Activated CD8-positive, alpha-beta memory T cell treated with anti-CD3 and anti-CD28 coated beads for 36 hours (primary cell): Measurements from ENCODE around the gene TRAF5. TPM values are rescaled to one million over a fixed set of nuclear protein-coding genes. Genes with fewer than 3 reads are reported as not detected.
"Not testable (repeated sequence)": the region's sequence is repeated elsewhere in the genome, so short reads cannot be mapped to it uniquely, and the experiment has no call there.

ENCODE experiments used
- CTCF ChIA-PET: fragments of 350-600 bp; sonication (Branson Sonifier 250); formaldehyde crosslinking; loops from one replicate; lab custom pipeline; 2021; ENCODE audit warnings: antibody characterized with exemption; lab: Charles Lee
- POLR2A ChIA-PET: fragments of 350-600 bp; sonication (Branson Sonifier 250); formaldehyde crosslinking; loops from one replicate; lab custom pipeline; 2021; ENCODE audit warnings: antibody characterized with exemption; lab: Charles Lee
- total RNA-seq, 2 experiments: library from RNA; stranded (reverse); gene quantifications; one replicate each; pipeline ENCODE4 v1.2.3, GENCODE V29; 2021

The TRAF5 gene
- total RNA-seq, 2 experiments from 2014 or later: 37.6 to 39.1 TPM

GRCh38 chr1:211386921-211387320 is 60.3 kb downstream of the TRAF5 start:
- CTCF ChIA-PET: no interaction called here
- POLR2A ChIA-PET: no interaction called here

DNA sequence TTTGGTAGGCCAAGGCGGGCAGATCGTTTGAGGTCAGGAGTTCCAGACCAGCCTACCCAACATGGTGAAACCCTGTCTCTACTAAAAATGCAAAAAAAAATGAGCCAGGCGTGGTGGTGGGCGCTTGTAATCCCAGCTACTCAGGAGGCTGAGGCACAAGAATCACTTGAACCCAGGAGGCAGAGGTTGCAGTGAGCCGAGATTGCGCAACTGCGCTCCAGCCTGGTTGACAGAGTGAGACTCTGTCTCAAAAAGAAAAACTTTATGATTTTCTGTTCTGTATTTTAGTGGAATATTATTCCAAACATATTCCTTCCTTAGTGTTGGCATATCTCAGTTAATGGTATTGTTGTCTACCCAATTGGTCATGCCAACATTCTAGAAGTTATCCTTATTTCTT is 64.2 kb downstream of the TRAF5 start:
- POLR2A ChIA-PET, CTCF ChIA-PET: not testable (repeated sequence)

GRCh38 chr1:211393203-211393602 is 66.6 kb downstream of the TRAF5 start:
- ChIA-PET CTCF (no interaction called here), POLR2A (no interaction called here)

DNA sequence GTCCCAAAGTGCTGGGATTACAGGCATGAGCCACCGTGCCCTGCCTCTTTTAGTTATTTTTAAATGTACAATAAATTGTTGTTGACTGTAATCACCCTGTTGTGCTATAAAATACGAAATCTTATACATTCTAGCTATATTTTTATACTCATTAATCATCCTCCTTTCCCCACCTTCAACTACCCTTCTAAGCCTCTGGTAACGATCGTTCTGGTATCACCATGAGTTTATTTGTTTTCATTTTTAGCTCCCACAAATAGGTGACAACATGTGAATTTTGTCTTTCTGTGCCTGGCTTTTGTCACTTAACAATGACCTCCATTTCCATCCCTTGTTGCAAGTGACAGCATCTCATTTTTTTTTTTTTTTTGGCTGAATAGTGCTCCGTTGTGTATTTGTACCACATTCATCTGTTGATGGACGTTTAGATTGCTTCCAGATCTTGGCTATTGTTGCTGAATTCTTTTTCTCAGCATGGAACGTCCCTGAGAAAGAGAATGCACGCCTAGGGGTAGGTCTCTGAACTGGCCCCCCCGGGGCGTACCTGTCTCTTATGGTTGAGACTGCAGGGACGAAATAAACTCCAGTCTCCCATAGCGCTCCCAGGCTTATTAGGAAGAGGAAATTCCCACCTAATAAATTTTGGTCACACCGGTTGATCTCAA is 71.8 kb downstream of the TRAF5 start:
- CTCF ChIA-PET, POLR2A ChIA-PET: not testable (repeated sequence)

DNA sequence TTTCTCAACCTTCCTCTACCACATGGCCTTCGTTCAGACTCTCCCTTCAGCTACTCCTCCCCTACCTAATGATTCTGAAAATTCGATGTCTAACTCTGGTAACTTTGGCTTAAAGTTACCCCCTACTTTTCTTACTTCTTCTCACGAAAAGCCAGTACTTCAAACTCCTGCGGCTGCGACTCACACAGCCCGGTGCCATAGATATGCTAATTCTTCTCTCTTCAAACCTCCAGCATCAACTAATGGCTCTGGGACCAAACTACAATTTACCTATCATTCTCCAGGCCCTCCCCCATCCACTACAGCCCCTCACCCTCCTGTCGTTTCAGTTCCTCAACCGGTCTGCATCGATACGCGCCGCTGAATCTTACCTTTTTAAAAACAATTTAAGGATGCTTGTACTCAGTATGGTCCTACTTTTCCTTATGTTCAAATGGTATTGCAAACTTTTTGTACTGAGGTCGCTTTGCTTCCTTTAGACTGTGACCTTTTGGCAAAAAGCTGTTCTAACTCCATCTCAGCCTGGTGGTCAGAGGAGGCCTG is 73.3 kb downstream of the TRAF5 start:
- CTCF ChIA-PET: interaction anchor here (0.8 kb wide), 1 partner anchor 174 kb away, joined by 3 read pairs; no protein-coding TSS in a partner anchor
- POLR2A ChIA-PET: not testable (repeated sequence)

- CTCF ChIA-PET, POLR2A ChIA-PET: not testable (repeated sequence)
These were observed 75.1 kb downstream of the TRAF5 start for GRCh38 chr1:211401751-211402150.

- CTCF ChIA-PET: not testable (repeated sequence)
These were observed 79.5 kb downstream of the TRAF5 start for GRCh38 chr1:211406086-211406485.

GRCh38 chr1:211407749-211408148 is 81.1 kb downstream of the TRAF5 start:
- CTCF ChIA-PET, POLR2A ChIA-PET: not testable (repeated sequence)

More at GRCh38 chr1:211406086-211406485, 79.5 kb downstream of the TRAF5 start:
- POLR2A ChIA-PET: not testable (repeated sequence)

GRCh38 chr1:211411639-211412038 is 85.0 kb downstream of the TRAF5 start:
- ChIA-PET POLR2A (no interaction called here), CTCF (no interaction called here)

DNA sequence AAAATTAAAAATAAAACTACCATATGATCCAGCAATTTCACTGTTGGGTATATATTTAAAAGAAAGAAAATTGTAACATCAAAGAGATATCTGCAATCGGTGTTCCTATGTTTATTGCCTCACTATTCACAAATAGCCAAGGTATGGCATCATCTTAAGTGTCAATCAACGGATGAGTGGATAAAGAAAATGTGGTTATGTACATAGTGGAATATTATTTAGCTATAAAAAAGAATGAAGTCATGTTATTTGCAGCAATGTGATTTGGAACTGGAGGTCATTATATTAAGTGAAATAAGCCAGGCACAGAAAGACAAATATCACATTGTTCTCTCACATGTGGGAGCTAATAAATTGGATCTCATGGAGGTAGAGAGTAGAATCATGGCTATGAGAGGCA is 89.1 kb downstream of the TRAF5 start:
- POLR2A ChIA-PET: interaction anchor here (0.8 kb wide), 1 partner anchor 89 kb away, joined by 4 read pairs; the partner anchor contains the start of gene TRAF5
- CTCF ChIA-PET: interaction anchor here (0.6 kb wide), 1 partner anchor 37 kb away, joined by 5 read pairs; no protein-coding TSS in a partner anchor

DNA sequence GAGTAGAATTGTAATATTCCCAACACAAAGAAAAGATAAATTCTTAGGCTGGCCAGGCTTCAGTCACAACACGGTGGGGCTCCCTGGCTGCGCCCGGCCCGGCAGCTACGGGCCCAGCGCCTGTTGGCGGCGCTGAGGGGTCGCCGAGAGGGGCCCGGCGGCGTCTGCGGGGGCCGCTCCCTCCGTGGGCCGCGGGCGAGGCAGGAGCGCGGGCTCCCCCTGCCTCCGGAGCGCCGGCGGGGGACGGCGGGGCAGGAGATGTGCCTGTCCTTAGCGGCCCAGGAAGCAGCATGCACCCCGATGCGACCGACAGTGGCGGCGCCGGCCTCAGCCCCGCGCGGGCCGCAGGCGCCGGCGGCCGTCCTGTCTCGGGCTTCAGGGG is 89.6 kb downstream of the TRAF5 start:
- POLR2A ChIA-PET: interaction anchor here (0.8 kb wide), 1 partner anchor 90 kb away, joined by 4 read pairs; the partner anchor contains the start of gene TRAF5
- CTCF ChIA-PET: not testable (repeated sequence)

DNA sequence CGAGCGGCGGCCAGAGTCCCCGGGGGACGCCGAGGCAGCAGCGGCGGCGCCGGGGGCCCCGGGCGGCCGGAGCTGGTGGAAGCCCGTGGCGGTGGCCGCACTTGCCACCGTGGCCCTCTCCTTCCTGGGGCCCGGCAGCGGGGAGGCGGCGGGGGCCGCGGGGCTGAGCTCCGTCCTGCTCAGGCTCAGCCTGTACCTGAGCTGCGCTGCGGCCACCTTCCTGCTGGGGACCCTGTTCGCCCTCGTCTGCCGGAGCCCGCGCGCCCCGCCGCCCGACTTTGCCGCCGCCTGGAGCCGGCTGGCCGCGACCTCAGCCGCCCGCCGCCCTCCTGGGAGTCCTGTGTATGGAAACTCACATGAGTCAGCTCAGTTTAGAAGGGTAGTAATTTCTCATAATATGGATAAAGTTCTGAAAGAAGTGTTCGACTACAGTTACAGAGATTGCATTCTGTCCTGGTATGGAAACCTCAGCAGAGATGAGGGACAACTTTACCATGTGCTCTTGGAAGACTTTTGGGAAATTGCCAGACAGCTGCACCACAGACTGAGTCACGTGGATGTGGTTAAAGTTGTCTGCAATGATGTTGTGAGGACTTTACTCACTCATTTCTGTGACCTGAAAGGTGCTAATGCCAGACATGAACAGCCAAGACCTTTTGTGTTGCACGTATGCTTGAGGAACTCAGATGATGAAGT is 90.1 kb downstream of the TRAF5 start:
- CTCF ChIA-PET, POLR2A ChIA-PET: not testable (repeated sequence)

- CTCF ChIA-PET: interaction anchor here (2.1 kb wide), 1 partner anchor 97 kb away, joined by 4 read pairs; no protein-coding TSS in a partner anchor
- POLR2A ChIA-PET: no interaction called here
These were observed 93.8 kb downstream of the TRAF5 start for GRCh38 chr1:211420389-211420788.

GRCh38 chr1:211420845-211421454 is 94.3 kb downstream of the TRAF5 start:
- CTCF ChIA-PET: interaction anchor here (1.3 to 2.1 kb wide), 2 partner anchors 94 to 98 kb away, joined by 3 to 4 read pairs; no protein-coding TSS in a partner anchor
- POLR2A ChIA-PET: no interaction called here

GRCh38 chr1:211424018-211424417 is 97.4 kb downstream of the TRAF5 start:
- ChIA-PET CTCF (no interaction called here), POLR2A (no interaction called here)

Other genes with a start within 250 kb of the TRAF5 start
- gene KCNH1, start 192.7 kb upstream of the TRAF5 start, total RNA-seq: not detected
- gene RCOR3, start 67.5 kb upstream of the TRAF5 start, total RNA-seq: 10 to 100 TPM; 29.3 to 36.5 TPM
- not detected for gene RD3, start 165.3 kb downstream of the TRAF5 start, total RNA-seq